Measurements from ENCODE around the gene RPS15A. TPM values are rescaled to one million over a fixed set of nuclear protein-coding genes. Genes with fewer than 3 reads are reported as not detected.

RPS15A gene
- total RNA-seq, 5 donors from 2014 or later (not counting 1 experiment from before 2014, with no cell fraction given) = 2,862 to 3,462 (median 2,982) TPM

DNA sequence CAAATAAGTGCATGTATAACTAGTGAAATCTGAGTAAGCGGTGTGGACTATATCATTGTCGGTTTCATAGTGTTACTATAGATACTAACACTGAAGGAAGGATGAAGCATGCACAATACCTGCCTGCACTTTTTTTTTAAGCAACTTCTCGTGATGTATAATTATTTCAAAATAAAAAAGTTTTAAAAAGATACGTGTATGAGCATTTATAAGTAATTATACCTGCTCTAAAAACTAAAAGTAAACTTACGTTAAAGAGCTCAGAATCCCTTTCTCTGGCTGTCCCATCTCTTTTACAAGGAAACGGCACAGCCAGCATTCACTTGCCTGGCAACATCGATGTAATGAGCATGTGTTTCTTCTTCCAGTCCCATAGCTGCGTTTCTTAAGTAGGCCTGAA, 42.5 kb upstream of the RPS15A start:
- POLR2A ChIA-PET = interaction anchor here in 1 of 2 donors (0.6 kb wide), 1 partner anchor 30 kb away, joined by 4 read pairs; no protein-coding TSS in a partner anchor
- Histone ChIP-seq H3K36me3 (ENCODE audit: control insufficient read depth in 2 of 2, extremely low read depth in 1 of 2, insufficient read depth in 1 of 2, low read length in 1 of 2) (peaks cover 11 to 87% of the 10 kb centered on the region in 2 donors), H3K27me3 (replicated peaks in 1 of 2; ENCODE audit: control insufficient read depth in 2 of 2, extremely low read depth in 1 of 2, insufficient read depth in 2 of 2, low read length in 1 of 2) (no peaks in the 10 kb centered on the region), H3K27ac (ENCODE audit: low read length) (no peak overlapping the region), H3K4me1 (ENCODE audit: control insufficient read depth in 1 of 2, extremely low read depth in 1 of 2, insufficient read depth in 2 of 2, low read length in 2 of 2) (no peaks in the 10 kb centered on the region), H3K4me3 (ENCODE audit: control insufficient read depth in 1 of 2, extremely low read depth in 1 of 2, low read length in 1 of 2) (no peak overlapping the region), H3K9me3 (no peaks in the 10 kb centered on the region)
- no peak for DNase-seq
- Mint-ChIP-seq H3K27ac (no peak overlapping the region), H3K4me1 (peaks cover 0 to 1% (median 0%) of the 10 kb centered on the region in 3 donors), H3K4me3 (no peak overlapping the region), H3K27me3 (no peaks in the 10 kb centered on the region), H3K9me3 (no peaks in the 10 kb centered on the region), H3K36me3 (peaks cover 61% of the 10 kb centered on the region)
- CTCF ChIA-PET = interaction anchor here in 1 of 2 donors (2.4 kb wide), 1 partner anchor 31 kb away, joined by 12 read pairs; the partner anchor contains the start of gene ARL6IP1
- WGBS (ENCODE audit: insufficient coverage) = 100% methylated on average over 4 of the region's 8 CpGs
- ATAC-seq (replicated peaks in 1 of 4) = no peak

DNA sequence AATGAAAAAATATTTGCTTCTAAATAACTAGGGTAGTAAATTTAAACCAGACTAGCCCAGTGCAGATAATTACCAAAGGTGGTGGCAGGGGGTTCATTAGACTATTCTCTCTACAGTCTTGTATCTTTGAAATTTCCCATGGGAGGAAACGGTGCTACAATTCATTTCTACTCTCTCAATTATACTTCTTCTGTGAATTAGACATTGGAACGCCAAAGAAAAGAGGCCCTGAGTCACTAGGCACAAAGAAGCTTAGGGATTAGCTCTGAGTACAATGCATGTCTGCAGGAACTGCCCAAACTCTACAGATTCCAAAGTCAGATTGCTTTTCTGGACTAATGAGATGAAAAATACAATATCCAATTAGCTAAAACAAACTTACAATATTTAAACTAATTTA, 41.9 kb upstream of the RPS15A start:
- H3K4me3 ChIP-seq (ENCODE audit: control insufficient read depth in 1 of 2, extremely low read depth in 1 of 2, low read length in 1 of 2) = no peak overlapping the region
- no peak overlapping the region for H3K27ac ChIP-seq (ENCODE audit: low read length)
- Mint-ChIP-seq H3K27me3 (no peaks in the 10 kb centered on the region), H3K4me1 (peaks cover 0 to 1% (median 0%) of the 10 kb centered on the region in 3 donors), H3K9me3 (no peaks in the 10 kb centered on the region), H3K36me3 (peaks cover 55% of the 10 kb centered on the region), H3K4me3 (no peak overlapping the region), H3K27ac (no peak overlapping the region)
- POLR2A ChIA-PET = interaction anchor here in 1 of 2 donors (0.6 kb wide), 1 partner anchor 30 kb away, joined by 4 read pairs; no protein-coding TSS in a partner anchor
- no CpG with 5 or more reads among the region's 2 CpGs for WGBS (ENCODE audit: insufficient coverage)
- no peaks in the 10 kb centered on the region for H3K9me3 ChIP-seq
- no peaks in the 10 kb centered on the region for H3K4me1 ChIP-seq (ENCODE audit: control insufficient read depth in 1 of 2, extremely low read depth in 1 of 2, insufficient read depth in 2 of 2, low read length in 2 of 2)
- peaks cover 11 to 81% of the 10 kb centered on the region in 2 donors for H3K36me3 ChIP-seq (ENCODE audit: control insufficient read depth in 2 of 2, extremely low read depth in 1 of 2, insufficient read depth in 1 of 2, low read length in 1 of 2)
- no peaks in the 10 kb centered on the region for H3K27me3 ChIP-seq (replicated peaks in 1 of 2; ENCODE audit: control insufficient read depth in 2 of 2, extremely low read depth in 1 of 2, insufficient read depth in 2 of 2, low read length in 1 of 2)
- CTCF ChIA-PET = interaction anchor here in 1 of 2 donors (2.4 kb wide), 1 partner anchor 30 kb away, joined by 12 read pairs; the partner anchor contains the start of gene ARL6IP1
- no peak for ATAC-seq (replicated peaks in 1 of 4)
- no peak for DNase-seq

- no peak for ATAC-seq (replicated peaks in 1 of 4)
- peaks cover 4 to 54% of the 10 kb centered on the region in 2 donors for H3K36me3 ChIP-seq (ENCODE audit: control insufficient read depth in 2 of 2, extremely low read depth in 1 of 2, insufficient read depth in 1 of 2, low read length in 1 of 2)
- H3K9me3 ChIP-seq = no peaks in the 10 kb centered on the region
- whole genome bisulfite sequencing (ENCODE audit: insufficient coverage) = 98% methylated on average over 6 of the region's 6 CpGs
- no peaks in the 10 kb centered on the region for H3K27me3 Mint-ChIP-seq
- H3K4me3 ChIP-seq (ENCODE audit: control insufficient read depth in 1 of 2, extremely low read depth in 1 of 2, low read length in 1 of 2) = no peak overlapping the region
- no peaks in the 10 kb centered on the region for H3K9me3 Mint-ChIP-seq
- H3K4me1 Mint-ChIP-seq = peaks cover 0 to 1% (median 0%) of the 10 kb centered on the region in 3 donors
- H3K27me3 ChIP-seq (replicated peaks in 1 of 2; ENCODE audit: control insufficient read depth in 2 of 2, extremely low read depth in 1 of 2, insufficient read depth in 2 of 2, low read length in 1 of 2) = no peaks in the 10 kb centered on the region
- no peak overlapping the region for H3K4me3 Mint-ChIP-seq
- no peak for DNase-seq
- ChIA-PET POLR2A (interaction anchor here in 1 of 2 donors (0.6 kb wide), 1 partner anchor 57 kb away, joined by 3 read pairs; no protein-coding TSS in a partner anchor), CTCF (no interaction called here)
- H3K36me3 Mint-ChIP-seq = peaks cover 32% of the 10 kb centered on the region
- no peaks in the 10 kb centered on the region for H3K4me1 ChIP-seq (ENCODE audit: control insufficient read depth in 1 of 2, extremely low read depth in 1 of 2, insufficient read depth in 2 of 2, low read length in 2 of 2)
- no peak overlapping the region for H3K27ac ChIP-seq (ENCODE audit: low read length)
- no peak overlapping the region for H3K27ac Mint-ChIP-seq
Measured at GRCh38 chr16:18829251-18829650, 39.1 kb upstream of the RPS15A start.

- WGBS (ENCODE audit: insufficient coverage) = 57% methylated on average over 2 of the region's 4 CpGs
- no peak overlapping the region for H3K4me3 Mint-ChIP-seq
- Histone ChIP-seq H3K27ac (ENCODE audit: low read length) (no peak overlapping the region), H3K27me3 (replicated peaks in 1 of 2; ENCODE audit: control insufficient read depth in 2 of 2, extremely low read depth in 1 of 2, insufficient read depth in 2 of 2, low read length in 1 of 2) (no peaks in the 10 kb centered on the region), H3K4me1 (ENCODE audit: control insufficient read depth in 1 of 2, extremely low read depth in 1 of 2, insufficient read depth in 2 of 2, low read length in 2 of 2) (no peaks in the 10 kb centered on the region), H3K4me3 (ENCODE audit: control insufficient read depth in 1 of 2, extremely low read depth in 1 of 2, low read length in 1 of 2) (no peak overlapping the region), H3K9me3 (no peaks in the 10 kb centered on the region), H3K36me3 (ENCODE audit: control insufficient read depth in 2 of 2, extremely low read depth in 1 of 2, insufficient read depth in 1 of 2, low read length in 1 of 2) (peaks cover 4 to 44% of the 10 kb centered on the region in 2 donors)
- no peak for DNase-seq
- peaks cover 26% of the 10 kb centered on the region for H3K36me3 Mint-ChIP-seq
- H3K27ac Mint-ChIP-seq = peak overlapping the region in 1 of 2 donors; percentile 2
- peaks cover 0 to 1% (median 0%) of the 10 kb centered on the region in 3 donors for H3K4me1 Mint-ChIP-seq
- ChIA-PET CTCF (no interaction called here), POLR2A (no interaction called here)
- ATAC-seq (replicated peaks in 1 of 4) = no peak
- no peaks in the 10 kb centered on the region for H3K9me3 Mint-ChIP-seq
- no peaks in the 10 kb centered on the region for H3K27me3 Mint-ChIP-seq
Measured at GRCh38 chr16:18827890-18828289, 37.8 kb upstream of the RPS15A start.

- 100% methylated on average over 1 of the region's 3 CpGs for WGBS (ENCODE audit: insufficient coverage)
- ChIA-PET POLR2A (interaction anchor here (0.6 to 1.1 kb wide), 3 partner anchors 15 to 1338 kb away, joined by 3 to 17 read pairs (median 4); partner anchors contain the start of gene ARL6IP1 (in 1 of the 2)), CTCF (interaction anchor here in 1 of 2 donors (0.9 to 2.5 kb wide), 2 partner anchors 11 to 14 kb away, joined by 4 to 20 read pairs; partner anchors contain the start of gene ARL6IP1)
- no peaks in the 10 kb centered on the region for H3K27me3 ChIP-seq (replicated peaks in 1 of 2; ENCODE audit: control insufficient read depth in 2 of 2, extremely low read depth in 1 of 2, insufficient read depth in 2 of 2, low read length in 1 of 2)
- no peaks in the 10 kb centered on the region for H3K9me3 ChIP-seq
- Mint-ChIP-seq H3K27ac (peak overlapping the region in 1 of 2 donors; percentile 22), H3K27me3 (no peaks in the 10 kb centered on the region), H3K4me3 (no peak overlapping the region), H3K4me1 (peaks cover 14 to 15% (median 15%) of the 10 kb centered on the region in 3 donors), H3K36me3 (peaks cover 35% of the 10 kb centered on the region), H3K9me3 (no peaks in the 10 kb centered on the region)
- ATAC-seq (replicated peaks in 1 of 4) (no peak), DNase-seq (no peak)
- H3K27ac ChIP-seq (ENCODE audit: low read length) = no peak overlapping the region
- peaks cover 6 to 59% of the 10 kb centered on the region in 2 donors for H3K36me3 ChIP-seq (ENCODE audit: control insufficient read depth in 2 of 2, extremely low read depth in 1 of 2, insufficient read depth in 1 of 2, low read length in 1 of 2)
- H3K4me3 ChIP-seq (ENCODE audit: control insufficient read depth in 1 of 2, extremely low read depth in 1 of 2, low read length in 1 of 2) = no peak overlapping the region
- H3K4me1 ChIP-seq (ENCODE audit: control insufficient read depth in 1 of 2, extremely low read depth in 1 of 2, insufficient read depth in 2 of 2, low read length in 2 of 2) = peaks cover 0 to 9% of the 10 kb centered on the region in 2 experiments
Measured at GRCh38 chr16:18816286-18816685, 26.2 kb upstream of the RPS15A start.

GRCh38 chr16:18811925-18812324, 21.8 kb upstream of the RPS15A start:
- no peak overlapping the region for H3K27ac Mint-ChIP-seq
- H3K4me1 ChIP-seq (ENCODE audit: control insufficient read depth in 1 of 2, extremely low read depth in 1 of 2, insufficient read depth in 2 of 2, low read length in 2 of 2) = no peaks in the 10 kb centered on the region
- H3K36me3 ChIP-seq (ENCODE audit: control insufficient read depth in 2 of 2, extremely low read depth in 1 of 2, insufficient read depth in 1 of 2, low read length in 1 of 2) = peaks cover 10 to 70% of the 10 kb centered on the region in 2 donors
- no peak overlapping the region for H3K27ac ChIP-seq (ENCODE audit: low read length)
- ChIA-PET CTCF (no interaction called here), POLR2A (no interaction called here)
- H3K27me3 Mint-ChIP-seq = no peaks in the 10 kb centered on the region
- H3K27me3 ChIP-seq (replicated peaks in 1 of 2; ENCODE audit: control insufficient read depth in 2 of 2, extremely low read depth in 1 of 2, insufficient read depth in 2 of 2, low read length in 1 of 2) = no peaks in the 10 kb centered on the region
- H3K9me3 Mint-ChIP-seq = no peaks in the 10 kb centered on the region
- DNase-seq (no peak), ATAC-seq (replicated peaks in 1 of 4) (no peak)
- 100% methylated on average over 1 of the region's 3 CpGs for WGBS (ENCODE audit: insufficient coverage)
- H3K4me3 Mint-ChIP-seq = no peak overlapping the region
- no peak overlapping the region for H3K4me3 ChIP-seq (ENCODE audit: control insufficient read depth in 1 of 2, extremely low read depth in 1 of 2, low read length in 1 of 2)
- peaks cover 47% of the 10 kb centered on the region for H3K36me3 Mint-ChIP-seq
- no peaks in the 10 kb centered on the region for H3K4me1 Mint-ChIP-seq
- no peaks in the 10 kb centered on the region for H3K9me3 ChIP-seq
